ENCODE data around the gene DIS3L2. TPM values are rescaled to one million over a fixed set of nuclear protein-coding genes. Genes with fewer than 3 reads are reported as not detected.
A peak's percentile ranks its signal among the peaks of the same experiment; 100 is the strongest.
"Not testable (repeated sequence)": the region's sequence is repeated elsewhere in the genome, so short reads cannot be mapped to it uniquely, and the experiment has no call there.

Gene DIS3L2
- total and polyA plus RNA-seq, 8 donors = 25.2 to 43.4 (median 36.3) TPM

GRCh38 chr2:232362174-232362900, 400.8 kb downstream of the DIS3L2 start:
- intact Hi-C loops (cut with DNase I) = no loop called here
- Histone ChIP-seq H3K4me1 (peaks cover 0 to 5% of the 10 kb centered on the region in 2 donors), H3K36me3 (no peaks in the 10 kb centered on the region), H3K9me3 (peaks cover 0 to 6% of the 10 kb centered on the region in 2 donors), H3K27ac (no peak overlapping the region), H3K27me3 (no peaks in the 10 kb centered on the region), H3K4me3 (no peak overlapping the region)
- TF ChIP-seq CTCF (IDR thresholded peaks at IDR 0.05) = no peak
- no peak for ATAC-seq
- DNase-seq = peak in 1 of 4 donors; percentile 19

- H3K27ac ChIP-seq; H3K36me3 ChIP-seq; ATAC-seq; H3K27me3 ChIP-seq; DNase-seq; H3K9me3 ChIP-seq; intact Hi-C loops (cut with DNase I); H3K4me1 ChIP-seq: not testable (repeated sequence)
- H3K4me3 ChIP-seq = peak overlapping the region in 1 of 2 donors; percentile 11
Observed at GRCh38 chr2:232363064-232363783, 401.7 kb downstream of the DIS3L2 start.

- Histone ChIP-seq H3K27me3 (no peaks in the 10 kb centered on the region), H3K27ac (no peak overlapping the region), H3K4me3 (peak overlapping the region in 1 of 2 donors; percentile 11), H3K4me1 (peaks cover 0 to 5% of the 10 kb centered on the region in 2 donors), H3K9me3 (peaks cover 0 to 6% of the 10 kb centered on the region in 2 donors), H3K36me3 (no peaks in the 10 kb centered on the region)
- DNase-seq = no peak
- no peak for TF ChIP-seq CTCF (IDR thresholded peaks at IDR 0.05)
- intact Hi-C loops (cut with DNase I) = no loop called here
- ATAC-seq = peak; percentile 23
Observed at GRCh38 chr2:232363784-232364615, 402.5 kb downstream of the DIS3L2 start.

DNA sequence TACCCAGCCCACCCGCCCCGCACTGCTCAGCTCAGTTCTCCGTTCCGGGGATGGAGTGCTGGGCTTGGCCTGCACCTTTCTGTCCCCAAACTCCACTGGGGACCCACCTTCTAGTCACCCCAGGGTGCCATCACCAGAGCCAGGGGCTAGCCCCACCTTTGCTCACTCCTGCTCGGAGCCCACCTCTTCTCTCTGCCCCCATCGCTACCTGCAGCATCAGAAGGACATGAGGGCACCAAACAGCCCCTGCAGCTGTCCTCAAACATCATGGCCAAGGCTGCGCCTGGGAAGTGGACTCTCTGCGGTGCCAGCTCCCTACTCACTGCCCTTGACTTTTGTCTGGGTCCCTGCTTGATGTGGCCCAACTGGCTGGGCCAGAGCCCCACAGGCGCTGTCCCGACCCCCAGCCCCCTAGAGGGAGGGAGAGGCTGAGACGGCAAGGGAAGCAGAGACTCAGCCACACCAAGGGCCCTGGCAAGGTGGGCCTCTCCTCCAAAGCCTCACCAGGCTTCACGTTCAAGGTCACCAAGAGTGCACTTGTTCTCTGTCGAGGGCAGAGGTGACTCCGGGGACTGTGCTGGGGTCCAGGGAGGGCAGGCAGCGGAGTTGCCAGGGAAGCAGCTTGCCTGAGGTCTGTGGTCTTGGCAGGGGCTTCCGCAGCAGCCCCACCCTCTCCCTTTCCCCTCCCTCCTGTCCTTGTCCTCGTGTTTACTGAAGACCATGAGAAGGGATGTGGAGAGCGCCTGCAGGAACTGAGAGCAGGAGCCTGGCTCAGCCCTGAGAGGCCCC, 403.5 kb downstream of the DIS3L2 start:
- H3K9me3 ChIP-seq; DNase-seq; H3K4me1 ChIP-seq; H3K27me3 ChIP-seq; H3K36me3 ChIP-seq; H3K4me3 ChIP-seq; H3K27ac ChIP-seq; ATAC-seq; intact Hi-C loops (cut with DNase I): not testable (repeated sequence)

- peak; percentile 67 for ATAC-seq
- no peak overlapping the region for H3K27ac ChIP-seq
Observed at GRCh38 chr2:232365621-232366321, 404.3 kb downstream of the DIS3L2 start.

DNA sequence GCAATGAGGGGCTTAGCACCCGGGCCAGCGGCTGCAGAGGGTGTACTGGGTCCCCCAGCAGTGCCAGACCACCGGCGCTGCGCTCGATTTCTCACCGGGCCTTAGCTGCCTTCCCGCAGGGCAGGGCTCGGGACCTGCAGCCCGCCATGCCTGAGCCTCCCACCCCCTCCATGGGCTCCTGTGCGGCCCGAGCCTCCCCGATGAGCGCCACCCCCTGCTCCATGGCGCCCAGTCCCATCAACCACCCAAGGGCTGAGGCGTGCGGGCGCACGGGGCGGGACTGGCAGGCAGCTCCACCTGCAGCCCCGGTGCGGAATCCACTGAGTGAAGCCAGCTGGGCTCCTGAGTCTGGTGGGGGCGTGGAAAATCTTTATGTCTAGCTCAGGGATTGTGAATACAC, 404.9 kb downstream of the DIS3L2 start:
- DNase-seq; H3K36me3 ChIP-seq; H3K27ac ChIP-seq; H3K9me3 ChIP-seq; intact Hi-C loops (cut with DNase I); H3K4me1 ChIP-seq; H3K27me3 ChIP-seq; H3K4me3 ChIP-seq; ATAC-seq: not testable (repeated sequence)

More at GRCh38 chr2:232365621-232366321, 404.3 kb downstream of the DIS3L2 start:
- H3K27me3 ChIP-seq = no peaks in the 10 kb centered on the region
- TF ChIP-seq CTCF (IDR thresholded peaks at IDR 0.05) = no peak
- peaks cover 0 to 6% of the 10 kb centered on the region in 2 donors for H3K9me3 ChIP-seq
- peaks cover 0 to 5% of the 10 kb centered on the region in 2 donors for H3K4me1 ChIP-seq
- DNase-seq = no peak
- intact Hi-C loops (cut with DNase I) = no loop called here
- H3K36me3 ChIP-seq = no peaks in the 10 kb centered on the region
- H3K4me3 ChIP-seq = no peak overlapping the region
